ENCODE data around the gene OBSL1.

OBSL1 gene

GRCh38 chr2:219571311-219572236 is at the start of gene OBSL1:
Gene OBSL1, minus strand, starts transcription at chr2:219571539. Its CDS starts 307 bp downstream, at chr2:219571232.
- no peak for DNase-seq (ENCODE audit: low read depth in 2 of 2, low spot score in 1 of 2)

- DNase-seq (ENCODE audit: low read depth in 2 of 2, low spot score in 1 of 2) = no peak
Measured at GRCh38 chr2:219620546-219620945, 49.2 kb upstream of the OBSL1 start.

DNA sequence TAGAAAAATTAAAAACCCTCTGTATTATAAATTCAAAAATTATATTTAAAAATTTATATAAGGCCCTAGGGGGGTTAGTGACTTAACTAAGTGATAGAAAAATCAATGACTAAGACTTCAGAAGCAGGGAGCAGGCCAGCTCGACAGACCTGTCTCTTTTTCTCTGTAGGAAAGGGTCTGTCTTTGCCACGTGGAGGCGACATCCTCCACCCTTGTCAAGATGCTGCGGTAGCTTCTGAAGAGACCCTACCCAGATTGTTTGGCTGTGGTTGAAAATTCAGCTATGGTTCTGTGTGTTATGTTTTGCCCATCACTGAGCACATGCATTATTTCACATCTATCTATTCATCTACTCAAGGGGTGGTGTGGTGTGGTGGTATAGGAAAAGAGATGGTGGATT is 47.9 kb upstream of the OBSL1 start:
- DNase-seq (ENCODE audit: low read depth in 2 of 2, low spot score in 1 of 2) = no peak

DNA sequence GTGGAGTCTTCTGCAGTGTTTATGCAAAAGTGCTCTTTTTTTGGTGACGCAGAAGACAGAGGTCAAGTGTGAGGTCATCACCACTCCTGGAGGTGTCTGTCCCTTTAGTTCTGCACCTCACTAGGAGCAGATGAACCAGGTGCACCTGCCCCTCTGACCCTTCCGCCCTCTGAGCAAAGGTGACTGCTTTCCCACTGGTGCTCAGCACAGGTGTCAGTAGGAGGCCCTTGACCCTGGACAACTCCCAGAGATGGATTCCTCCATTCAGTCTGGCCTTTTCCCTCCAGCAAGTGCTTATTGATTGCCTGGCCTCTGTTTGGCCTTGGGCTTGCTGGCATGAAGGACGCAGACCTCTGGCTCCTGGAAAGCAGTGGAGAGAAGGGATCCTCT is 47.4 kb upstream of the OBSL1 start:
- no peak for DNase-seq (ENCODE audit: low read depth in 2 of 2, low spot score in 1 of 2)

DNA sequence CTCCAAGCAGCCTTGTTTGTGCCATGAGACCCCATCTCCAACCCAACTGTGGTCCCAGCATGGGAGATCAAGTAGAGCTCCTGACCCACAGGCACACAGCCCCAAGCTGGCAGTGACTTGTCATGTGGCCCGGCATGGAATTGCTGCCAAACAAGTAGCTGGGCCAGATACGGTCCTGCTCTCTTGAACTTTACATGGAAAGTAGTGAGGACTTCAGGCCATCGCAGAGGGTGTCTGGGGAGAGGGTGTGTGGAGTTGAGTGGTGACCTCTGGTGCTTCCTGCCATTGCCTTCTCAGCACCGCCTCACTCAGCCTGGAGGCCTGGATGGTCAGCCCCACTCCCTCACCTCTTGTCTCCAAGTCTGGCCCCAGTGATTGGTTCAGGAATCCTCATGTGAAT is 45.2 kb upstream of the OBSL1 start:
- DNase-seq (ENCODE audit: low read depth in 2 of 2, low spot score in 1 of 2) = no peak

GRCh38 chr2:219615894-219616293 is 44.6 kb upstream of the OBSL1 start:
- DNase-seq (ENCODE audit: low read depth in 2 of 2, low spot score in 1 of 2) = no peak

DNA sequence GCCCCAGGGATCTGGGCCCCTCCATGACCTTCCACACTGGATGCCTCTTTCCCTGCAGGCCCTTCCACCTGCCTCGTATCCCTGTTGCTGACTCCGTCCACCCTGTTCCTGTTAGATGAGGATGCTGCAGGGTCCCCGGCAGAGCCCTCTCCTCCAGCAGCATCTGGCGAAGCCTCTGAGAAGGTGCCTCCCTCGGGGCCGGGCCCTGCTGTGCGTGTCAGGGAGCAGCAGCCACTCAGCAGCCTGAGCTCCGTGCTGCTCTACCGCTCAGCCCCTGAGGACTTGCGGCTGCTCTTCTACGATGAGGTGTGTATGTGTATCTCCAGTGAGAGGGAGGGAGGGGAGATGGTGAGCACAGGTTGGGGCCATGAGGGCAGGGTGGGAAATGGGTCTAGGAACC is 43.7 kb upstream of the OBSL1 start:
- no peak for DNase-seq (ENCODE audit: low read depth in 2 of 2, low spot score in 1 of 2)

- no peak for DNase-seq (ENCODE audit: low read depth in 2 of 2, low spot score in 1 of 2)
Measured at GRCh38 chr2:219614076-219614860, 42.9 kb upstream of the OBSL1 start.

DNA sequence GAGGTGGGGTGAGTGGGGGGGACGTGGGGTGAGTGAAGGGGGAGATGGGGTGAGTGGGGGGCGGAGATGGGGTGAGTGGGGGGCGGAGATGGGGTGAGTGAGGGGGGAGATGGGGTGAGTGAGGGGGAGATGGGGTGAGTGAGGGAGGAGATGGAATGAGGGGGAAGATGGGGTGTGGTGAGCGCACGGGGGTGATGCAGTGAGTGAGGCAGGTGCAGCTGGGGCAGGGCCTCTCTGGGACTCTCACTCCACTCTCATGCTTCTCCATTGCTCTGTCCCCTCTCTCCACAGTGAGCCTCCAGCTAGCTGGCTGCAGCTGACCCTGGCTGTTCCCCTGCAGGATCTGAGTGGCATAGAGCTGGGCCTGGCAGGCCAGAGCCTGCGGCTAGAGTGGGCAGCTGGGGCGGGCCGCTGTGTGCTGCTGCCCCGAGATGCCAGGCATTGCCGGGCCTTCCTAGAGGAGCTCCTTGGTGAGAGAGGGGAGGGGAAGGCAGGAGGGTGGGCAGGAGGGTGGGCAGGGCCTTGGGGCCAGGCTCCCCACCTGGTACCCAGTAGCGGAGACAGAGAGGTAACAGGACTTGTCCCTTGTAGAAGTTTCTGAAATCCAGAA is 42.2 kb upstream of the OBSL1 start:
- no peak for DNase-seq (ENCODE audit: low read depth in 2 of 2, low spot score in 1 of 2)

DNA sequence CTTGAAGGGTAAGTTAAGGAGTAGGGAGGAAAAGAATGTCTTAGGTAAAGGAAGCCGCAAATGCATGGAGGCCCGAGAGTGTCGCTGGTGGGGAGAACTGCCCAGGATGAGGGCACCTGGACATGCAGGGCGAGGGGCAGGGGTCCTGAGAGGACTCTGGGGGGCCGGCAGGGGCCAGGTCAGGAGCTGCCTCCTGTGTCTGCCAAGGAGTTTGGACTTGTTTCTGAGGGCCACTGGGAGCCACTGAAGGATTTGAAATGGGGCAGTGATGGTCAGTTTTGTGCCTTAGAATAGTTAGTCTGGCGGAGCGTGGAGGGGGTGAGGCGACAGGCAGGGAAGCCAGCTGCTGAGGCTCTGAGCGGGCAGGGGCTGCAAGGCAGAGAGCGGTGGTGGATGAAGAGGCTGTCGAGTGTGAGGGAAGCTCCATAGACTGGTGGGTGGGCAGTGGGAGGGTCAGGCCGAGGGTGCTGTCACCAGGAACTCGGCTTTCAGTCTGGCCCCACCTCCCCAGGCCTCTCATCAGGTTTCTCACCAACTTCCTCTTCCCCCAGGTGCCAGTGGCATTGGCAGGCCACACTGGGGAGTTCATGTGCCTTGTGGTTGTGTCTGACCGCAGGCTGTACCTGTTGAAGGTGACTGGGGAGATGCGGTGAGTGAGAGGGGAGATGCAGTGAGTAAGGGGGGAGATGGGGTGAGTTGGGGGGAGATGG is 41.4 kb upstream of the OBSL1 start:
- DNase-seq (ENCODE audit: low read depth in 2 of 2, low spot score in 1 of 2) = no peak

GRCh38 chr2:219611866-219612576 is 40.7 kb upstream of the OBSL1 start:
- no peak for DNase-seq (ENCODE audit: low read depth in 2 of 2, low spot score in 1 of 2)

DNA sequence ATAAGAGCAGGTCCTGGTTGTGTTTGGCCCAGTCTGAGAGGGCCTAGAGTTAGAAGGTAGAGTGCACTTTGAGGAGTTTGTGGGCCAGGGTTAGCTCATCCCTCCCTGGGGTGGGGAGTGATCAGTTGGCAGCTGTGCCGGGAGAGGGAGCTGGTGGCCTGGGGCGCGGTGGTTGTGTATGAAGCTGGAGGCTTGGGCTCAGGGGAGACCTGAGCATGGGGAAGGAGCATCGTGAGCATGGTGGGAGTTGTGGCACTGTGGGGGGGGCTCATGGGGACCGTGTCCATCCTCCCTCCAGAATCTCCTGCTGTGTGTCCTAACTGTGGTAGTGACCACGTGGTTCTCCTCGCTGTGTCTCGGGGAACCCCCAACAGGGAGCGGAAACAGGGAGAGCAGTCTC is 40.0 kb upstream of the OBSL1 start:
- no peak for DNase-seq (ENCODE audit: low read depth in 2 of 2, low spot score in 1 of 2)

- DNase-seq (ENCODE audit: low read depth in 2 of 2, low spot score in 1 of 2) = no peak
Measured at GRCh38 chr2:219609149-219609750, 37.9 kb upstream of the OBSL1 start.

GRCh38 chr2:219608399-219608964 is 37.1 kb upstream of the OBSL1 start:
- no peak for DNase-seq (ENCODE audit: low read depth in 2 of 2, low spot score in 1 of 2)

- DNase-seq (ENCODE audit: low read depth in 2 of 2, low spot score in 1 of 2) = no peak
Measured at GRCh38 chr2:219607931-219608330, 36.6 kb upstream of the OBSL1 start.

DNA sequence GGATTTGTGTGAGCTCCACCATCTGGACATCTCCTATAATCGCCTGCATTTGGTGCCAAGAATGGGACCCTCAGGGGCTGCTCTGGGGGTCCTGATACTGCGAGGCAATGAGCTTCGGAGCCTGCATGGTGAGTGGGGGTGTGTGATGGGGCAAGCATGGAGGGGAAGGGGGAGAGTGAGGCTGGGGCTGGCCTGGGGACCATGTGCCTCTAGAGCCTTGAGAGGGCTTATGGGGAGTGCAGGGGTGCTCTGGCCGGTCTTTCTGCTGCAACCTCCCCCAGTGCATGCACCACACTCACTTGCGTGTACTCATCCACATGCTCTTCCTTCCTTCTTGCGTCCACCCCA is 34.2 kb upstream of the OBSL1 start:
- no peak for DNase-seq (ENCODE audit: low read depth in 2 of 2, low spot score in 1 of 2)

DNA sequence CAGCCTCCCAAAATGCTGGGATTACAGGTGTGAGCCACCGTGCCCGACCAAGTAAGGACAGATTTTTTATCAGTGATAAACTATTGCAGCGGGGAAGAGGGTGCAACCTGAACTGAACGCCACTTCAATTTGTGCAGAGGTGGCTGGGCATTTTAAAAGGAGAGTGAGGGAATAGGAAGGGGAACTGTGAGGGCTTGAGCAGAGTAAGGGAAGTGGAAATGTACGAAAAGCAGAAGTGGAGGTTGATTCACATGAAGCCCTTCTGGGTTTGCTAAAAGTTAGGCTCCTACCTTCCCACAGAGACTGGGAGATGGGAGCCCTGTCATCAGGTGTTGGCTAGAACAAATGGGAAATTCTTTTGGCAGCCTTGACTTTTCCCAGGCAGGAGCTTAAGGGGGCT is 32.4 kb upstream of the OBSL1 start:
- no peak for DNase-seq (ENCODE audit: low read depth in 2 of 2, low spot score in 1 of 2)

GRCh38 chr2:219598308-219599078 is 27.2 kb upstream of the OBSL1 start:
- DNase-seq (ENCODE audit: low read depth in 2 of 2, low spot score in 1 of 2) = no peak

All from stimulated activated CD8-positive, alpha-beta memory T cell treated with anti-CD3 and anti-CD28 coated beads, Interleukin-4, amount 100 ng/mL, for 1 hour (primary cell).